C4-2B (cell line): ENCODE data around the gene WDR18.

Experiments
- CTCF ChIP-seq: fragments of 450-650 bp; conservative IDR thresholded peaks from 2 replicates; pipeline ENCODE4 v1.5.1; 2017; ENCODE audit warnings: mild to moderate bottlenecking
- ZFX ChIP-seq: fragments of 450-650 bp; IDR thresholded peaks from 2 replicates; pipeline ENCODE4 v1.6.1; 2017

GRCh38 chr19:1008268-1009040 is 24.3 kb downstream of the WDR18 start:
- no peak for TF ChIP-seq CTCF
- no peak for TF ChIP-seq ZFX
